Measurements from ENCODE around the gene ZNF584.
"Not testable (repeated sequence)": the region's sequence is repeated elsewhere in the genome, so short reads cannot be mapped to it uniquely, and the experiment has no call there.

The ZNF584 gene

GRCh38 chr19:58368561-58369360 lies 39.7 kb upstream of the ZNF584 start:
- no peak overlapping the region for H3K27ac ChIP-seq
- TF ChIP-seq, protein P1, sequence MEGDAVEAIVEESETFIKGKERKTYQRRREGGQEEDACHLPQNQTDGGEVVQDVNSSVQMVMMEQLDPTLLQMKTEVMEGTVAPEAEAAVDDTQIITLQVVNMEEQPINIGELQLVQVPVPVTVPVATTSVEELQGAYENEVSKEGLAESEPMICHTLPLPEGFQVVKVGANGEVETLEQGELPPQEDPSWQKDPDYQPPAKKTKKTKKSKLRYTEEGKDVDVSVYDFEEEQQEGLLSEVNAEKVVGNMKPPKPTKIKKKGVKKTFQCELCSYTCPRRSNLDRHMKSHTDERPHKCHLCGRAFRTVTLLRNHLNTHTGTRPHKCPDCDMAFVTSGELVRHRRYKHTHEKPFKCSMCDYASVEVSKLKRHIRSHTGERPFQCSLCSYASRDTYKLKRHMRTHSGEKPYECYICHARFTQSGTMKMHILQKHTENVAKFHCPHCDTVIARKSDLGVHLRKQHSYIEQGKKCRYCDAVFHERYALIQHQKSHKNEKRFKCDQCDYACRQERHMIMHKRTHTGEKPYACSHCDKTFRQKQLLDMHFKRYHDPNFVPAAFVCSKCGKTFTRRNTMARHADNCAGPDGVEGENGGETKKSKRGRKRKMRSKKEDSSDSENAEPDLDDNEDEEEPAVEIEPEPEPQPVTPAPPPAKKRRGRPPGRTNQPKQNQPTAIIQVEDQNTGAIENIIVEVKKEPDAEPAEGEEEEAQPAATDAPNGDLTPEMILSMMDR (conservative IDR thresholded peaks at IDR 0.05) = no peak

DNA sequence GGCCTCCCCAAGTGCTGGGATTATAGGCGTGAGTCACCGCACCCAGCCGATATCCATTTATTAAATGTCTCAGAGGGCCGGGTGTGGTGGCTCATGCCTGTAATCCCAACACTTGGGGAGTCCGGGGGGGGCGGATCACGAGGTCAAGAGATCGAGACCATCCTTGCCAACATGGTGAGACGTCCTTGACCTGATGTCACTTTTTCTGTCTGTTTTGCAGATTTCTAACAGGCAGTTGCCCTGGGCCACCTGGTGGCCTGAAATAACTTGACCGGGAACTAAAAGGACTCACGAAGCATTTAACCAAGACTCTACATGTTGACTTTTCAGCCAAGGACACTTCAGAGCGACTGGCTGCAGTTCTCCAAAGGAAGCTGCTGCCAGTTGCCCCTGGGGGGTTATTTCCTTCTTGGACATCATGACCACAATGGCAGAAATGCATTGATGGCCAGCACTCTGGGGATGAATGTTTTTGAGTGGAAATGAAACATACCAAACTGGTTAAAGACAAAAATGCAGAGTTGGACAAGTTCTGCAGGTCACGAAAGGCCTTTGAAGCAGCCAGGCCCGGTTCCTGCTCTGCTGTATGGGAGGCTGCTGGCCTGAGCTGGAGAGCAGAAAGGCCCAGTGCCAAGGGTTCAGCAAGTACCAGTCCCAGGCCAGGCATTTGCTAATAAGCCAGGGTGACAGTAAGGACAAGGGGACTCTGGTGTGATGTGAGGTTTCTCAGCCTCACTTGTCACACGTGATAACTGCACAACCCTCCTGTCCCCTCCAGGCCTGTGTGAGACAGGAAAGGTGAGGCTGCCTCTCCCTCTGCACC lies 35.9 kb upstream of the ZNF584 start:
- peak overlapping the region; percentile 21 for H3K27ac ChIP-seq
- TF ChIP-seq, protein P1 (conservative IDR thresholded peaks at IDR 0.05) = peak; percentile 58

DNA sequence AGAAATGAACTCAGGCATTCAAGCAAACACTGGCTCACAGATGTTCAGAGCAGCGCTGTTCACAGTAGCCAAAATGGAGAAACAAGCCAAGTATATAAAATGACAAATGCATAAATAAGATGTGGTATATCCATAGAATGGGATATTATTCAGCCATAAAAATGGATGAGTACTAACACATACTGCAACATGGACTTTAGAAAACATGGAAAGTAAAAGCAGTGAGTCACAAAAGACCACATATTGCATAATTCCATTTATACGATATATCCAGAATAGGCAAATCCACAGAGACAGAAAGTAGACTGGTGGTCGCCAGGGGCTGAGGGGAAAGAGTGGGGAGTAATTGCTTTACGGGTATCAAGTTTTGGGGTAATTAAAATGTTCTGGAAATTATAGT lies 34.2 kb upstream of the ZNF584 start:
- no peak overlapping the region for H3K27ac ChIP-seq
- TF ChIP-seq, protein P1 (conservative IDR thresholded peaks at IDR 0.05) = no peak

DNA sequence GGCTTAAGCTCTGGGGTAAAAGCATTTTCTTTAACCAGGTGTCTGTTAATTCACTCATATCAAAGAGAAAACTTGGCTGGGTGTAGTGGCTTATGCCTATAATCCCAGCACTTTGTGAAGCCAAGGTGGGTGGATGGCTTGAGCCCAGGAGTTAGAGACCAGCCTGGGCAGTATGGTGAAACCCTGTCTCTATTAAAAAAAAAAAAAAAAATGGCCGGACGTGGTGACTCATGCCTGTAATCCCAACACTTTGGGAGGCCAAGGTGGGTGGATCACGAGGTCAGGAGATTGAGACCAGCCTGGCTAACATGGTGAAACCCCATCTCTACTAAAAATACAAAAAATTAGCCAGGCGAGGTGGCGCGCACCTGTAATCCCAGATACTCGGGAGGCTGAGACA lies 31.7 kb upstream of the ZNF584 start:
- H3K27ac ChIP-seq = not testable (repeated sequence)

DNA sequence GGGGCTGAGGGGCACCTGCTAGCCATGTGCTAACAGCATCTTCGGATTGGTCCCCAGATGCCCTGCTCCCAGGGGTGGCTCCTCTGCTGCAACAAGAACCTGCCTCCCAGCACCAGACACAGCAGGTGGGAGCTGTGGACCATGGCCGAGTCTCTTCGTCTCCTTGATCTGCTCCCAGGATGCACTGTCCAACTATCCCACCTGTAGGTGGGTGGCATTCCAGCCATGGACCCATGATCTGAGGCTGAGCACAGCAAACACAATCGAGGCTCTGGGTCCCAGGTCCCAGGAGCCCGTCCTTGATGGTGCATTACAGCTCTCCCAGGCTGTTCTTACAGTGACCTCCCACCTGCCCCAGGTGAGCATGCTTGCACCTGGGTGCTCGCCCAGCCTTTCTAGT lies 29.2 kb upstream of the ZNF584 start:
- TF ChIP-seq, protein P1 (conservative IDR thresholded peaks at IDR 0.05) = no peak
- peak overlapping the region; percentile 91 for H3K27ac ChIP-seq

DNA sequence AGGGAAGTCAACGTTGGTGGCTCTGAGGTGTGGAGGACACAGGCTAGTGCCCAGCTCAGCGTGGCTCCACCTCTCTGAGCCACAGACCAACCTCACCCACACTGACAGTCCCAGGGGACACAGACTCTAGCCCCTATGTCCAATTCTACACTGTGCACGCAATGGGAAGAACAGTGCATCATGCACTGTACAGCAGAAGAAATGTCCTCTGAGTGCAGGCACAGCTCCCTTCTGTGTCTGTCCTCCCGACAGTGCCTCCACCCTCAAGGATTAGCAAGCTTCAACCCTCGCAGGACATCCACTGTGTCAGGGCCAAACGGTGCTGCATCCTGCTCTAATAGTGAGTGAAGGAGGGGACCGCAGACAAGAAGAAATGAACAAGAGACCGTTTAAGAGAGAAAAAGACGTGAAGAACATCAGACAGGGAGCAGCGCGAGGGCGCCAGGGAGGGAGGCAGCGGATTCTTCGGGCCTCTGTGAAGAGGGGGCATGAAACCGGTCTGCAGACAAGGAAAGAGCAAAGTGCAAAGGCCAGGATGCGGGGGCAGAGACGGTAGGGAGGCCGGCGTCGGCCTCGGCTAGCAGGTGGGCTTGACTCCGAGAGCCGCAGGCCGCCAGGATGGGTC lies 28.3 kb upstream of the ZNF584 start:
- TF ChIP-seq, protein P1 (conservative IDR thresholded peaks at IDR 0.05) = no peak
- peak overlapping the region; percentile 91 for H3K27ac ChIP-seq

DNA sequence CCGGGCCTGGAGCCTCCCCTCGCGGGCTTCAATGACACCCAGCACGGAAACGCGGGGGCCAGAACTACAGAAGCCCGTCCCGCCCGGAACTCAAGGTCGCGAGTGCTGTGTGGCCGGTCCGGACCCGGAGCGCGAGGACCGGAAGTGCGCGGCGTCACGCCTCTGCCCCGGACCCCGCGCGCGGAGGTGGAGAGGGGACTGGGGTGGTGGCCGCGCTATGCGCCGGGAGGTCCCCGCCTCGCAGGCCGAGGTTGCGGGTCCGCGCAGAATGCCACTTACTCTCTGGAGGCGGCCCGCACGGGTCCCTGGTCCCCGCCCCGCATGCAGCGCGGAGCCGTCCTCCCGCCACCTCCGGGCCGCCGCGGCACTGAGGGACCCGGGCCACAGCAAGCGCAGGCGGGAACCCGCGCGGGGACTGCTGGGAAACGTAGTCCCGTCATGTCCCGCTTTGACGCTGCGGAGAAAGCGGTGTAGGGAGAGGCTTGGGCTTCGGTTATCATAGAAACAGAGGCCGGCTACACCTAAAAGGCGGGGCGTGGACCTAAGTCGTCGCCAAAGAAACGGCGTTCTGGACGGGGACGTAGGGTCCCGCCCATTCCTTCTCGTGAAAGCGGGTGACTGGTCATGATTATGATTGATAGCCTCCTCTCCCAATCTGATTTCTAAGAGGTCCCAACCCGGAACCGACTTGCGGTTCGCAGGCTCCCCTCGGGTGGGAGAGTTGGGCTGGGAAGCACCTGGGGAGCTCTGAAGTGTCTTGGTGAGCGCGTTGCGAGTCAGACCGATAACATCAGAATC lies 27.6 kb upstream of the ZNF584 start, which contains the start of gene ZNF837:
Gene ZNF837, minus strand, starts transcription at position 369 of the 798 bp plus-strand sequence. CDS start 11,698 bp downstream, outside the sequence.
- TF ChIP-seq, protein P1 (conservative IDR thresholded peaks at IDR 0.05) = no peak
- peak within 1 kb of the TSS; percentile 91 for H3K27ac ChIP-seq

Data from VCaP (cell line).